ENCODE data around the gene EPX.

The EPX gene

GRCh38 chr17:58234512-58234911 is 42.0 kb downstream of the EPX start:
- TF ChIP-seq YY1 (IDR thresholded peaks at IDR 0.05; ENCODE audit: low read depth) (no peak), EP300 (IDR thresholded peaks at IDR 0.05; ENCODE audit: borderline replicate concordance) (no peak), TAF1 (IDR thresholded peaks at IDR 0.05; ENCODE audit: low read depth) (no peak)

DNA sequence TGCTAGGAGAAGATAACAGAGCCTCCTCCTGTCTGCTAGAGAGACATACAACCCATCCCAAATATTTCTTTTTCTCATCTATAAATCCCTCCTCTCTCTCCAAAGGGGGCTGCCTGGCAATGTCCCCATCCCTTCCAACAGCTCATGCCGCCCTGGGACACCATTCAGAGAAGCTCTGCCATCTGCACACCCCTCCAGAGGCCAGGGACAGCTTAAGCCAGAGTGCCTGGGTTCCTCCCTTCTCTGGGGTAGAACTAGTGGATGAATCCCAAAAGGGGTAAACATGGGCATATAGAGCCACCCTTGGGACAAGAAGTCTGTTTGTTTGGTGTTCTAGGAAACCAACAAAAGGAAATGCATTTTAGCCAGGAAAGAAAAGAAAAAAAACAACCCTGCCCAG is 43.3 kb downstream of the EPX start:
- TF ChIP-seq, protein P1, sequence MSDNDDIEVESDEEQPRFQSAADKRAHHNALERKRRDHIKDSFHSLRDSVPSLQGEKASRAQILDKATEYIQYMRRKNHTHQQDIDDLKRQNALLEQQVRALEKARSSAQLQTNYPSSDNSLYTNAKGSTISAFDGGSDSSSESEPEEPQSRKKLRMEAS (IDR thresholded peaks at IDR 0.05) = no peak
- TF ChIP-seq TAF1 (IDR thresholded peaks at IDR 0.05; ENCODE audit: low read depth) = no peak
- TF ChIP-seq CEBPB (IDR thresholded peaks at IDR 0.05) = no peak
- TF ChIP-seq EGR1 (IDR thresholded peaks at IDR 0.05) = no peak
- TF ChIP-seq TEAD4 (IDR thresholded peaks at IDR 0.05) = no peak
- no peak for TF ChIP-seq ZBTB7A (IDR thresholded peaks at IDR 0.05; ENCODE audit: low read depth)
- TF ChIP-seq CREB1 (IDR thresholded peaks at IDR 0.05; ENCODE audit: low read depth) = no peak
- TF ChIP-seq FOXM1 (IDR thresholded peaks at IDR 0.05; ENCODE audit: borderline replicate concordance, low read depth) = no peak
- TF ChIP-seq EP300 (IDR thresholded peaks at IDR 0.05; ENCODE audit: borderline replicate concordance) = no peak
- no peak for TF ChIP-seq TCF12 (IDR thresholded peaks at IDR 0.05; ENCODE audit: low read depth)
- no peak for TF ChIP-seq YY1 (IDR thresholded peaks at IDR 0.05; ENCODE audit: low read depth)
- TF ChIP-seq, protein P2, sequence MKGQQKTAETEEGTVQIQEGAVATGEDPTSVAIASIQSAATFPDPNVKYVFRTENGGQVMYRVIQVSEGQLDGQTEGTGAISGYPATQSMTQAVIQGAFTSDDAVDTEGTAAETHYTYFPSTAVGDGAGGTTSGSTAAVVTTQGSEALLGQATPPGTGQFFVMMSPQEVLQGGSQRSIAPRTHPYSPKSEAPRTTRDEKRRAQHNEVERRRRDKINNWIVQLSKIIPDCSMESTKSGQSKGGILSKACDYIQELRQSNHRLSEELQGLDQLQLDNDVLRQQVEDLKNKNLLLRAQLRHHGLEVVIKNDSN (IDR thresholded peaks at IDR 0.05) = no peak
- TF ChIP-seq NFIC (IDR thresholded peaks at IDR 0.05) = no peak
- no peak for TF ChIP-seq RAD21 (IDR thresholded peaks at IDR 0.05; ENCODE audit: low read depth)
- TF ChIP-seq REST (IDR thresholded peaks at IDR 0.05; ENCODE audit: low read depth) = no peak

GRCh38 chr17:58236394-58236793 is 43.9 kb downstream of the EPX start:
- TF ChIP-seq EP300 (IDR thresholded peaks at IDR 0.05; ENCODE audit: borderline replicate concordance) (no peak), EGR1 (IDR thresholded peaks at IDR 0.05) (no peak), TAF1 (IDR thresholded peaks at IDR 0.05; ENCODE audit: low read depth) (no peak), NFIC (IDR thresholded peaks at IDR 0.05) (no peak), ZBTB7A (IDR thresholded peaks at IDR 0.05; ENCODE audit: low read depth) (no peak), TCF12 (IDR thresholded peaks at IDR 0.05; ENCODE audit: low read depth) (no peak), YY1 (IDR thresholded peaks at IDR 0.05; ENCODE audit: low read depth) (no peak), TEAD4 (IDR thresholded peaks at IDR 0.05) (no peak), RAD21 (IDR thresholded peaks at IDR 0.05; ENCODE audit: low read depth) (no peak)
- TF ChIP-seq, protein P1 (IDR thresholded peaks at IDR 0.05) = no peak

DNA sequence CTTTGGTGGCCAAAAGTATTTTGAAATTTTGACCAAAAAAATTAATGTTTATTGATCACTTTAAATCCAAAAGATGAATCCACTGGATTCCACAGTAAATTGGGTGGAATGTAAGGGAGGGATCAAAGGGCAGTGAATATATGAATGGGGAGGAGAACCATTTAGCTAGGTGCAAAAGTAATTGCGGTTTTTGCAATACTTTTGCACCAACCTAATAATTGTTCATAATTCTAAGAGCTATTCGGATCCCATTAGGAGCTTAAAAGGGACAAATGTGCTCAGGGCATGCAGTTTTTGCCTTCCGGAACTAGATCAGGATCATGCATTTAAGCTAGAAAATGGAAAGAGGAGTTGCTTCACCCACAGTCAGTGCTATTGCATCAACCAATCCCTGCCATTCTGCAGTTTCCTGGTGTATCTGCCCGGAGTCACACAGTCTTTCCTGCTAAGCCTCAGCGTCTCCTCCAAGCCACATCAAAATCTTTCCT is 45.7 kb downstream of the EPX start, which contains the start of gene LPO:
Gene LPO, plus strand, starts transcription at position 438 of the 488 bp plus-strand sequence. CDS start 4,396 bp downstream, outside the sequence.
- no peak for TF ChIP-seq REST (IDR thresholded peaks at IDR 0.05; ENCODE audit: low read depth)
- TF ChIP-seq EP300 (IDR thresholded peaks at IDR 0.05; ENCODE audit: borderline replicate concordance) = no peak
- no peak for TF ChIP-seq RAD21 (IDR thresholded peaks at IDR 0.05; ENCODE audit: low read depth)
- TF ChIP-seq, protein P2 (IDR thresholded peaks at IDR 0.05) = no peak
- no peak for TF ChIP-seq YY1 (IDR thresholded peaks at IDR 0.05; ENCODE audit: low read depth)
- TF ChIP-seq CREB1 (IDR thresholded peaks at IDR 0.05; ENCODE audit: low read depth) = no peak
- TF ChIP-seq CEBPB (IDR thresholded peaks at IDR 0.05) = no peak

DNA sequence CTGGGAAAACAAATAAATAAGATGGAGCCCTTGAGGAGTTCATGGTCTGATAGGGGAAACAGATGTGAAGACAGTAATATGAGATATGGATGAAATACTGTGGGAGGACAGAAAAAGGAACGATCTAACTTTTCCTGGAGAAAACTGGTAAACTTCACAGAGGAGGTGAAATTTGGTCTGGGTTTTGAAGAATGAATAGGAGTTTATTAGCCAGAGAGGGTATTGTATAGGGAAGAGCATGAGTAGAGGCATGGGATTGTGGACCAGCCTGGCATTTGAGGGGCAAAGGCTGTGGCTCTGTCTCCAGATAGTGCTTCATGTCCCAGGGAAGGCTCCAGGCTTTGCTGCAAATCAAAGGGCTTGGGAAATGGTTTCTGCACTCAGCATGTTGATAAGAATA is 47.5 kb downstream of the EPX start:
- TF ChIP-seq, protein P1 (IDR thresholded peaks at IDR 0.05) = no peak
- TF ChIP-seq YY1 (IDR thresholded peaks at IDR 0.05; ENCODE audit: low read depth) = no peak
- TF ChIP-seq, protein P2 (IDR thresholded peaks at IDR 0.05) = no peak
- no peak for TF ChIP-seq CEBPB (IDR thresholded peaks at IDR 0.05)
- TF ChIP-seq NFIC (IDR thresholded peaks at IDR 0.05) = no peak
- TF ChIP-seq TCF12 (IDR thresholded peaks at IDR 0.05; ENCODE audit: low read depth) = no peak
- no peak for TF ChIP-seq EP300 (IDR thresholded peaks at IDR 0.05; ENCODE audit: borderline replicate concordance)
- TF ChIP-seq FOXM1 (IDR thresholded peaks at IDR 0.05; ENCODE audit: borderline replicate concordance, low read depth) = no peak
- no peak for TF ChIP-seq TEAD4 (IDR thresholded peaks at IDR 0.05)
- no peak for TF ChIP-seq EGR1 (IDR thresholded peaks at IDR 0.05)
- no peak for TF ChIP-seq REST (IDR thresholded peaks at IDR 0.05; ENCODE audit: low read depth)
- no peak for TF ChIP-seq RAD21 (IDR thresholded peaks at IDR 0.05; ENCODE audit: low read depth)
- no peak for TF ChIP-seq ZBTB7A (IDR thresholded peaks at IDR 0.05; ENCODE audit: low read depth)

Data from Ishikawa (cell line).